HG03039 (cell line): ENCODE data around the gene ZSCAN23.

ENCODE experiments used
- ATAC-seq: cut with Tn5 transposase; IDR thresholded peaks from one replicate; pipeline ENCODE4 v1.9.1; 2021; ENCODE audit warnings: mild to moderate bottlenecking, moderate library complexity; ENCODE audit not compliant: unreplicated experiment

Gene ZSCAN23

DNA sequence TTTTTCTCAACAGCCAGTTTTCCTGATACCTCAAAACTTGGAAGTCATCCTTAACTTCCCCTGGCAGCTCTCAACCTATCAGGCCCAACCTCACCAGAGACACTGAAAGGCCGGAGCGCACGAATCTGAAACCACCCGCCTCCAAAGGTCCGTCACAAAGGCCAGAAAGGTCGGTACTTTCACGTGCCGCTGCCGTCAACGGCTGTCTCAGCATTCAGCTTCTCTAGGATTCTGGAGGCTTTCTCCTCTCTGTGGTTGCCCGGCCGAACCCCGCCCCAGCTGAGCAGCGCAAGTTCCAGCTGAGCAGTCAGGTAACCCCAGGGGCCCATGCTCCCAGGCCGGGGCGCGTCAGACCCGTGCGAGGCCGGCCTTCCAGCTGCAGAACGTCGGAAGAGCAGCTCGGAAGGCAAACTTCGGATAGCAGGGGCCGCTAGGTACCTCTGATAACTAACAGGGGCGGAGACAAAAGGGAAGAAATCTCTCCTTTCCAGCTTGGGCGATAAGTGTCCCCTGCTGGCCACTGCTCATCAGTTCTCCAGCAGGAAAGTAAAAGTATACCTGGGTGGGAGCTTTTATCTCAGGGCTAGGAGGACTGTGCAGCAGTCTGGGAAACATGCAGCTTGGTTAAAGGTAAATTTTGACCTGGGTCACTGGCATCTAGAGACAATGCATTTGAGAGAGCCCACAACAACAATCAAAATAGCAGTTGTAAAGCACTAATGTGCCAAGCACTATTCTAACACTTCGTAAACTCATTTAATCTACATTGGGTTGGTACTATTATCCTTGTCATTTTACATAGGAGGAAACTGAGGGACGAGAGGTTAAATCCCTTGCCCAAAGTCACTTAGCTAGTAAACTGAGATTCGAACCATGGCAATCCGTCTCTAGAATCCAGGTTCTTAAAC, 59.8 kb downstream of the ZSCAN23 start:
- ATAC-seq: peak; percentile 85
